Erythroblast (primary cell): ENCODE results near the gene TBK1.

Source experiments
- DNase-seq, 2 experiments: peaks; one replicate each; lab custom pipeline; 2025; lab: John Stamatoyannopoulos, UW
- GATA1 ChIP-seq: IDR thresholded peaks from 2 replicates; pipeline ENCODE4 v1.6.1; 2011; ENCODE audit warnings: low read depth, mild to moderate bottlenecking, control low read depth, low read length, moderate library complexity
- POLR2A ChIP-seq: IDR thresholded peaks from 2 replicates; pipeline ENCODE4 v1.6.1; 2011; ENCODE audit warnings: mild to moderate bottlenecking, low read length

The TBK1 gene

GRCh38 chr12:64451687-64452558 lies at the start of gene TBK1:
Gene TBK1, plus strand, starts transcription at chr12:64452120. Its CDS starts 3,751 bp downstream, at chr12:64455871.
- DNase-seq, result peak; percentile 89 to 91

GRCh38 chr12:64402181-64402580 lies 49.7 kb upstream of the TBK1 start:
- TF ChIP-seq POLR2A (no peak), GATA1 (no peak)
- no peak for DNase-seq

More at GRCh38 chr12:64451687-64452558, at the start of gene TBK1:
- TF ChIP-seq GATA1 (no peak), POLR2A (peak; percentile 76)

GRCh38 chr12:64403707-64404469 lies 48.0 kb upstream of the TBK1 start, which contains the start of gene XPOT:
Gene XPOT, plus strand, starts transcription at chr12:64404392. Its CDS starts 5,644 bp downstream, at chr12:64410036.
- peak; percentile 97 to 98 for DNase-seq
- TF ChIP-seq GATA1, result no peak
- peak; percentile 78 for TF ChIP-seq POLR2A

- TF ChIP-seq POLR2A (peak; percentile 84), GATA1 (no peak)
- DNase-seq, result peak; percentile 89 to 95
Observed at GRCh38 chr12:64404470-64405256, 47.3 kb upstream of the TBK1 start.

- DNase-seq, result peak; percentile 12 to 16
- TF ChIP-seq GATA1 (no peak), POLR2A (no peak)
Observed at GRCh38 chr12:64407342-64408223, 44.3 kb upstream of the TBK1 start.

GRCh38 chr12:64411427-64411826 lies 40.5 kb upstream of the TBK1 start:
- TF ChIP-seq GATA1 (no peak), POLR2A (no peak)
- no peak for DNase-seq

GRCh38 chr12:64412459-64412858 lies 39.5 kb upstream of the TBK1 start:
- DNase-seq, result no peak

GRCh38 chr12:64413884-64414283 lies 38.0 kb upstream of the TBK1 start:
- no peak for DNase-seq
- no peak for TF ChIP-seq POLR2A
- TF ChIP-seq GATA1, result no peak

More at GRCh38 chr12:64412459-64412858, 39.5 kb upstream of the TBK1 start:
- TF ChIP-seq GATA1, result no peak
- no peak for TF ChIP-seq POLR2A

GRCh38 chr12:64418209-64418608 lies 33.7 kb upstream of the TBK1 start:
- DNase-seq, result no peak
- no peak for TF ChIP-seq POLR2A
- no peak for TF ChIP-seq GATA1

GRCh38 chr12:64419696-64420095 lies 32.2 kb upstream of the TBK1 start:
- DNase-seq, result no peak
- TF ChIP-seq GATA1 (no peak), POLR2A (no peak)

GRCh38 chr12:64427988-64428387 lies 23.9 kb upstream of the TBK1 start:
- TF ChIP-seq POLR2A (no peak), GATA1 (no peak)
- DNase-seq, result no peak

GRCh38 chr12:64428956-64429355 lies 23.0 kb upstream of the TBK1 start:
- TF ChIP-seq GATA1 (no peak), POLR2A (no peak)
- DNase-seq, result no peak
